NT2/D1 (cell line): ENCODE results near the gene FAM162A.
"Not testable (repeated sequence)": the region's sequence is repeated elsewhere in the genome, so short reads cannot be mapped to it uniquely, and the experiment has no call there.

Source experiments
- DNase-seq: peaks from one replicate; pipeline ENCODE4 v3.0.0-alpha.2; 2011; ENCODE audit warnings: low read depth, low spot score
- H3K27me3 ChIP-seq: 2 replicates; pipeline ENCODE4 v1.6.0; 2011; ENCODE audit warnings: mild to moderate bottlenecking; ENCODE audit not compliant: insufficient read length, insufficient read depth
- H3K36me3 ChIP-seq: 2 replicates; pipeline ENCODE4 v1.6.1; 2011; ENCODE audit warnings: mild to moderate bottlenecking, low read length, mixed read lengths; ENCODE audit not compliant: insufficient read depth, insufficient read length
- H3K4me1 ChIP-seq: 2 replicates; pipeline ENCODE4 v1.5.1; 2011; ENCODE audit not compliant: insufficient read depth, insufficient read length
- H3K4me3 ChIP-seq: 2 replicates; pipeline ENCODE4 v1.5.1; 2011; ENCODE audit warnings: low read depth; ENCODE audit not compliant: insufficient read length
- H3K9ac ChIP-seq: 2 replicates; pipeline ENCODE4 v1.6.0; 2011; ENCODE audit warnings: low read depth; ENCODE audit not compliant: insufficient read length
- H3K9me3 ChIP-seq: 2 replicates; pipeline ENCODE4 v1.5.1; 2011; ENCODE audit warnings: mild to moderate bottlenecking, low read length; ENCODE audit not compliant: insufficient read depth
- SUZ12 ChIP-seq: IDR thresholded peaks from 2 replicates; pipeline ENCODE4 v1.6.1; 2011; ENCODE audit not compliant: insufficient read length, insufficient read depth; ENCODE audit errors: extremely low read depth
- YY1 ChIP-seq: IDR thresholded peaks from 2 replicates; pipeline ENCODE4 v1.6.1; 2011; ENCODE audit not compliant: insufficient read length, insufficient read depth
- ZNF274 ChIP-seq: IDR thresholded peaks from 2 replicates; pipeline ENCODE4 v1.6.1; 2011; ENCODE audit warnings: mild to moderate bottlenecking, low read depth, low read length

Gene FAM162A

DNA sequence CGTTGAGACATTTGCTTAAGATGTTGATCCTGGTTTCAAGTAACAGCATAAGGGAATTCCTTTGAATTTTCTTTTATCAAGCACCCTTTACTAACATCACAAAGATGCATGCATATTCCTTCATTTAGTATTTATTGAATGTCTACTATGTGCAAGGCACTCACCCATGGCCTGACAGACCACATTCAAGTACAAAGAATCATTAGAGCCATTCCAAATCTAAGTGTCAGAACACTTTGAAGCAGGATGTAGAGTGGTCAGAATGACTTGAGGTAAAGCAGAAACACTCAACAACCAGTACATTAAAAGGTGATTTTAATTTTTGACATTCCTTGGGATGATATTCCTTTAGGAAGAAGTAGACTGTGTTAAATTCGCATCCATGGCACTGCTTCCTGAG, 37.9 kb downstream of the FAM162A start:
- DNase-seq = no peak
- Histone ChIP-seq H3K9ac (no peak overlapping the region), H3K36me3 (peaks cover 66% of the 10 kb centered on the region), H3K4me1 (no peaks in the 10 kb centered on the region), H3K9me3 (no peaks in the 10 kb centered on the region), H3K27me3 (no peaks in the 10 kb centered on the region), H3K4me3 (no peak overlapping the region)
- TF ChIP-seq SUZ12 (no peak), YY1 (no peak), ZNF274 (no peak)

DNA sequence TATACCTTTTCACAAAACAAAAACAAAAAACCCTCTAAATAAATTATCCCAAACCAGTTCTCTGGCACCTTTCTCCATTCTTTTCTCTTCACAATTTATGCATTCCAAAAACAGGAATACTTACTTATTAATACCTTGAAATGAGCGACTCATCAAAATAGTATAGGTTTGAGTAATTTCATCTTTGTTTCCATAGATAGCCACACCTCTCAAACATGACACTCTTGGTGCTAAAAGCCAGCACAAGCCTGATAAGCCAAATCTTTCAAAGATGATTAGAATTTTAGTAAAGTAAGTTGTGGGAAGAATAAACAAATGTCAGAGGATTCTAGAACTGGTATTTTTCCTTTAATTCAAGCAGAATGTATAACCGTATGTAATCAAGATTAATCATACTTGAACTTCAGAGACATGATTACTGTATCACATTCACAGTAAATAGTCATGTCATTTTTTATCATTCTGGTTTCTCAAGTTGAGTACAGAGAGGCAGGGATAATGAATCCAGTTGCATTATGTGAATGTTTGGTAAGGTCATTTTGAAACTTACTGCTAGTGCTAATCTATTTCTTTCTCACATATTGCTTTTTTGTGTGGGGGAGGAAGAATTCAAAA, 44.0 kb downstream of the FAM162A start:
- Histone ChIP-seq H3K4me3 (no peak overlapping the region), H3K27me3 (no peaks in the 10 kb centered on the region), H3K36me3 (peaks cover 76% of the 10 kb centered on the region), H3K4me1 (no peaks in the 10 kb centered on the region), H3K9ac (no peak overlapping the region), H3K9me3 (no peaks in the 10 kb centered on the region)
- no peak for DNase-seq
- TF ChIP-seq SUZ12 (no peak), YY1 (no peak), ZNF274 (no peak)

DNA sequence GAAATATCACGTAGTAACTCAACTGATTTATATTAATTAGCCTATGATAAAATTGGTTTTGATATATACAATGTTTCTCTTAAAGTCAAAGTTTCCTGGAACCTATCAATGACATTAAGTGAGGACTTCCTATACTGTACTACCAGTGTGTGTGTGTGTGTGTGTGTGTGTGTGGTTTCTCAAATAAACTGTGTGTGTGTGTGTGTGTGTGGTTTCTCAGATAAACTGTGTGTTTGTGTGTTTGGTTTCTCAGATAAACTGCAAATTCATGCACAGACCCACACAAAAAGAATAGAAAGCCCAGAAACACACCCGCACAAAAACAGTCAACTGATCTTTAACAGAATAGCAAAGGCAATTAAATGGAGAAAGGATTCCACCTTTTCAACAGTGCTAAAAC, 46.4 kb downstream of the FAM162A start:
- no peaks in the 10 kb centered on the region for H3K27me3 ChIP-seq
- DNase-seq = no peak
- no peak overlapping the region for H3K9ac ChIP-seq
- H3K9me3 ChIP-seq = no peaks in the 10 kb centered on the region
- peaks cover 80% of the 10 kb centered on the region for H3K36me3 ChIP-seq
- H3K4me1 ChIP-seq = no peaks in the 10 kb centered on the region
- no peak for TF ChIP-seq SUZ12
- TF ChIP-seq ZNF274 = no peak
- TF ChIP-seq YY1 = no peak
- H3K4me3 ChIP-seq = no peak overlapping the region

DNA sequence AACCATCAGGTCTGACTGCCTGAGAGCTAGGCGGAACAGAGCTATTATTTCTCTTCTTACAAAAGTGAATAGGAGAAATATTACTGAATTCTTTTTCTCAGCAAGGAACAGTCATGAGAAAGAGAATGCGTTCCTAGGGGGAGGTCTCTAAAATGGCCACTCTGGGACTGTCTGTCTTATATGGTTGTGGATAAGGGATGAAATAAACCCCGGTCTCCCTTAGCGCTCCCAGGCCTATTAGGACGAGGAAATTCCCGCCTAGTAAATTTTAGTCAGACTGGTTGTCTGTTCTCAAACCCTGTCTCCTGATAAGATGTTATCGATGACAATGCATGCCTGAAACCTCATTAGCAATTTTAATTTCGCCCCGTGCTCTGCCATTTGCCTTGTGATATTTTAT, 52.0 kb downstream of the FAM162A start:
- Histone ChIP-seq H3K36me3 (peaks cover 95% of the 10 kb centered on the region), H3K9me3 (peaks cover 17% of the 10 kb centered on the region; the same call in 1 of the 2 replicates), H3K27me3 (no peaks in the 10 kb centered on the region), H3K4me3 (no peak overlapping the region), H3K4me1 (no peaks in the 10 kb centered on the region), H3K9ac (no peak overlapping the region)
- no peak for DNase-seq
- TF ChIP-seq ZNF274 (no peak), YY1 (no peak), SUZ12 (no peak)

DNA sequence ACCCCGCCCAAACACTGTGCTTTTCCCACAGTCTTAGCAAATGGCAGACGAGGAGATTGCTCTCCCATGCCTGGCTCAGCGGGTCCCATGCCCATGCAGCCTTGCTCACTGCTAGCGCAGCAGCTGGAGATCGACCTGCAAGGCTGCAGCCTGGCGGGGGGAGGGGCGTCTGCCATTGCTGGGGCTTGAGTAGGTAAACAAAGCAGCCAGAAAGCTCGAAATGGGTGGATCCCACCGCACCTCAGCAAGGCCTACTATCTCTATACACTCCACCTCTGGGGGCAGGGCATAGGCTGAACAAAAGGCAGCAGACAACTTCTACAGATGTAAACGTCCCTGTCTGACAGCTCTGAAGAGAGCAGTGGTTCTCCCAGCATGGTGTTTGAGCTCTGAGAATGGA, 59.1 kb downstream of the FAM162A start:
- peaks cover 4% of the 10 kb centered on the region for H3K4me1 ChIP-seq
- DNase-seq = peak; percentile 83
- peaks cover 60% of the 10 kb centered on the region for H3K36me3 ChIP-seq
- H3K27me3 ChIP-seq = no peaks in the 10 kb centered on the region
- H3K4me3 ChIP-seq = no peak overlapping the region
- TF ChIP-seq YY1 (no peak), SUZ12 (no peak), ZNF274 (no peak)
- H3K9ac ChIP-seq = no peak overlapping the region
- no peaks in the 10 kb centered on the region for H3K9me3 ChIP-seq

DNA sequence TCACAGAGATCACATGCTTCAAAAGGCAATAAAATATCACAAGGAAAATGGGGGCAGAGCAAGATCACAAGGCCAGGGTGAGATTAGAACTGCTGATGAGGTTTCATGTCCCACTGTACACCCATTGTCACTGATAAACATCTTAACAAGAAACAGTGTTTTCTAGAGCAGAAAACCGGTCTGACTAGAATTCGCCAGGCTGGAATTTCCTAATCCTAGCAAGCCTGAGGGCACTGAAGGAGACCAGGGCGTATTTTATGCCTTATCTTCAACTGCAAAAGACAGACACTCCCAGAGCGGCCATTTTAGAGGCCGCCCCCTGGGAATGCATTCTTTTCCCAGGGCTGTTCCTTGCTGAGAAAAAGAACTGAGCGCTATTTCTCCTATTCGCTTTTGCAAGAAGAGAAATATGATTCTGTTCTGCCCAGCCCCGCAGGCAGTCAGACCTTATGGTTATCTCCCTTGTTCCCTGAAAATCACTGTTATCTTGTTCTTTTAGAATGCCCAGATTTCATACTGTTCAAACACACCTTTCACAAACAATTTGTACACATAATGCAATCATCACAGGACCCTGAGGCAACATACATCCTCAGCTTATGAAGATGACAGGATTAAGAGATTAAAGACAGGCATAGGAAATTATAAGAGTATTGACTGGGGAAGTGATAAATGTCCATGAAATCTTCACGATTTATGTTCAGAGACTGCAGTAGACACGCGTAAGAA, 59.9 kb downstream of the FAM162A start:
- H3K36me3 ChIP-seq = peaks cover 59% of the 10 kb centered on the region
- H3K4me3 ChIP-seq, H3K9ac ChIP-seq, H3K9me3 ChIP-seq, H3K4me1 ChIP-seq, H3K27me3 ChIP-seq, DNase-seq: not testable (repeated sequence)

DNA sequence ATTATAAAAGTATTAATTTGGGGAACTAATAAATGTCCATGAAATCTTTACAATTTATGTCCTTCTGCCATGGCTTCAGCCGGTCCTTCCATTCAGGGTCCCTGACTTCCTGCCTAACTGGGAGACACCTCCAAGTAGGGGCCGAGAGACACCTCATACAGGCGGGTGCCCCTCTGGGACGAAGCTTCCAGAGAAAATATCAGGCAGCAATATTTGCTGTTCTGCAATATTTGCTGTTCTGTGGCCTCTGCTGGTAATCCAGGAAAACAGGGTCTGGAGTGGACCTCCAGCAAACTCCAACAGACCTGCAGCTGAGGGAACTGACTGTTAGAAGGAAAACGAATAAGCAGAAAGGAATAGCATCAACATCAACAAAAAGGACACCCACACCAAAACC, 60.5 kb downstream of the FAM162A start:
- not testable (repeated sequence) for H3K27me3 ChIP-seq, H3K4me1 ChIP-seq, H3K9me3 ChIP-seq, H3K4me3 ChIP-seq, DNase-seq, H3K9ac ChIP-seq
- H3K36me3 ChIP-seq = peaks cover 59% of the 10 kb centered on the region

DNA sequence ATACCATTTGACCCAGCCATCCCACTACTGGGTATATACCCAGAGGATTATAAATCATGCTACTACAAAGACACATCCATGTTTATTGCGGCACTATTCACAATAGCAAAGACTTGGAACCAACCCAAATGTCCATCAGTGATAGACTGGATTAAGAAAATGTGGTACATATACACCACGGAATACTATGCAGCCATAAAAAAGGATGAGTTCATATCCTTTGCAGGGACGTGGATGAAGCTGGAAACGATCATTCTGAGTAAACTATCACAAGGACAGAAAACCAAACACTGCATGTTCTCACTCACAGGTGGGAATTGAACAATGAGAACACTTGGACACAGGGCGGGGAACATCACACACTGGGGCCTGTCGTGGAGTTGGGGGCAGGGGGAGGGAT, 64.2 kb downstream of the FAM162A start:
- not testable (repeated sequence) for DNase-seq, H3K9ac ChIP-seq, H3K9me3 ChIP-seq, H3K4me3 ChIP-seq, H3K27me3 ChIP-seq, H3K4me1 ChIP-seq
- H3K36me3 ChIP-seq = peaks cover 52% of the 10 kb centered on the region
